Tibial artery (tissue), 4 donors: ENCODE results near the gene MRPL14.

Experiments used
- DNase-seq, 2 donors: peaks; one replicate each; pipeline ENCODE4 v3.0.0-alpha.2; 2019
- H3K27ac ChIP-seq, 2 donors: fragments of 200-600 bp; sonication (generic) in 1 of 2; 1 replicate in 1 of 2; 2 replicates in 1 of 2; pipeline ENCODE4 v1.5.1; 2018 to 2019; ENCODE audit warnings: mild to moderate bottlenecking in 1 of 2
- H3K27me3 ChIP-seq, 2 donors: fragments of 200-600 bp; sonication (generic) in 1 of 2; one replicate each; pipeline versions ENCODE4 v1.5.1 to v1.6.0; 2016 to 2019
- H3K36me3 ChIP-seq, 3 donors: fragments of 200-600 bp; sonication (generic) in 2 of 3; one replicate each; pipeline ENCODE4 v1.5.1; 2016 to 2019; ENCODE audit warnings: mild to moderate bottlenecking in 2 of 3
- H3K4me1 ChIP-seq, 4 donors: fragments of 200-600 bp; sonication (generic) in 2 of 4; 1 replicate in 3 of 4; 2 replicates in 1 of 4; pipeline ENCODE4 v1.5.1; 2016 to 2019
- H3K4me3 ChIP-seq, 2 donors: fragments of 200-600 bp; sonication (generic) in 1 of 2; 1 replicate in 1 of 2; 2 replicates in 1 of 2; pipeline ENCODE4 v1.5.1; 2018 to 2019; ENCODE audit warnings: mild to moderate bottlenecking in 2 of 2
- H3K9me3 ChIP-seq, 3 donors: fragments of 200-600 bp; sonication (generic) in 1 of 3; one replicate each; pipeline ENCODE4 v1.5.1; 2016 to 2019
- CTCF ChIP-seq, 2 experiments: fragments of 200-600 bp in 1 of 2; fragments of 450-650 bp in 1 of 2; IDR thresholded peaks; one replicate each; pipeline ENCODE4 v1.5.1; 2017 to 2019; ENCODE audit warnings: antibody characterized with exemption in 2 of 2, mild to moderate bottlenecking in 1 of 2, moderate library complexity in 1 of 2
- intact Hi-C: fragments of 100-400 bp; cut with DNase I; formaldehyde crosslinking; loops from one replicate; pipeline ENCODE4 v1.15.0; 2023; ENCODE audit warnings: low total_unique reads

MRPL14 gene

GRCh38 chr6:44086931-44087574, 40.2 kb downstream of the MRPL14 start:
- intact Hi-C loops = no loop called here
- TF ChIP-seq CTCF (IDR thresholded peaks at IDR 0.05) = no peak
- peaks cover 0 to 6% (median 0%) of the 10 kb centered on the region in 4 donors for H3K4me1 ChIP-seq
- no peaks in the 10 kb centered on the region for H3K27me3 ChIP-seq
- no peaks in the 10 kb centered on the region for H3K9me3 ChIP-seq
- no peak for DNase-seq
- H3K36me3 ChIP-seq = peaks cover 0 to 10% (median 0%) of the 10 kb centered on the region in 3 donors
- H3K27ac ChIP-seq = no peak overlapping the region
- H3K4me3 ChIP-seq = no peak overlapping the region

- Histone ChIP-seq H3K36me3 (peaks cover 0 to 10% (median 0%) of the 10 kb centered on the region in 3 donors), H3K4me3 (no peak overlapping the region), H3K27ac (no peak overlapping the region), H3K27me3 (no peaks in the 10 kb centered on the region), H3K9me3 (no peaks in the 10 kb centered on the region), H3K4me1 (peaks cover 0 to 6% (median 0%) of the 10 kb centered on the region in 4 donors)
- no peak for DNase-seq
- intact Hi-C loops = no loop called here
- no peak for TF ChIP-seq CTCF (IDR thresholded peaks at IDR 0.05)
These were observed 42.0 kb downstream of the MRPL14 start for GRCh38 chr6:44085219-44085618.

DNA sequence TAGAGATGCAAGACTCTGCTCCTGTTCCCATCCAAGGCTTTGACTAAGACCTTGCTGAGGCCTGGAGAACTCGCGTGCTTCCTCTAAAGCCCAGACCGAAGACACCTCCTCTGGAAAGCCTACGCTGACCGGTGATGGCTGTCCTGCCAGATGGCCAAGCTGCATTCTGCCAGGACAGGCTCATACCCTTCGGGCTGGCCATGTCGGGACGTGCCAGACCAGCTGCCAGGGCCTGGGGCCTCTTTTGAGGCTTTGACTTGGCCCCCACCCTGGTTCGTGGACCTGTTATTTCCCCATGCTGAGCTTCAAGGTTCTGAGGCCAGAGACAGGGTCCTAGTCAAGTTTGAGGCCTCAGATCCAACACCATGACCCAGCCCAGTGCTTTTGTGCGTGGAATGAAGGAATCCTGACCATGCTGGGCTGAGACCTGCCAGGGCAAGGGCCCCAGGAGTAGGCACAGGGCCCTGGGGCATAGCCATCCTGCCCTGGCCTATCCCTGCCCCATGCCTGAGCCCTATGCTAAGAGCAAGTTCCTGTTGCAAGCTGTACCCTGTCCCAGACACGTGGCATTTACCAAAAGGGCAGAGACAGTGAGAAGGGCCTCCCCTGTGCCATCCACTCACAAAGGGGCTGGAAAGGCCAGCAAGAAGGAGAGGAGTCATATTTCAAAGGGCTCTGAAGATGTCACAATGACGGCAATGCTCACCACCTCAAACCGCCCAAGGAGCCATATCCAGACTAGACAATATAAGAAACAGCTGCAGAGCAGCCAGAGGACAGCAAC, 42.8 kb downstream of the MRPL14 start:
- no peaks in the 10 kb centered on the region for H3K9me3 ChIP-seq
- no peak for DNase-seq
- H3K27ac ChIP-seq = no peak overlapping the region
- H3K4me3 ChIP-seq = no peak overlapping the region
- H3K27me3 ChIP-seq = no peaks in the 10 kb centered on the region
- intact Hi-C loops = no loop called here
- H3K4me1 ChIP-seq = peaks cover 0 to 6% (median 0%) of the 10 kb centered on the region in 4 donors
- peaks cover 0 to 8% (median 0%) of the 10 kb centered on the region in 3 donors for H3K36me3 ChIP-seq
- TF ChIP-seq CTCF (IDR thresholded peaks at IDR 0.05) = no peak

DNA sequence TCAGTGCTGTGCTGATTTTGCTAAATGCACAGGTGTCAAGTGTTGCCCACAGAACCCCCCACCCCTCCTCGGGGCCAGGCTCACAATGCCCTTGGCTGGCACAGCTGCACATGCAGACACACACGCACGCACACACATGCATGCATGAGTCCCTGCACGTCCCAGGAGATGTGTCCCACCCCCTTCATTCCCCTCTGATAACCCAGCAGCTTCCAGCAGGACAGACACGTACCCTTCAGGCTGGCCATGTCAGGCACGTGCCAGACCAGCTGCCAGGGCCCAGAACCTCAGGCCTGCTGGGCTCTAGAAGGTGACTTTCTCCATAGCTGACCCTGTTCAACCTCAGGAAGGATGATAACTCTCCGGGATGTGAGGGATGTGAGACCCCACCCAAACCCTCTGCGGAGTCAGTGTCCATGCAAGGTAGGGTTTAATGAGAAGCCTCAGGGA, 44.4 kb downstream of the MRPL14 start:
- no peak for TF ChIP-seq CTCF (IDR thresholded peaks at IDR 0.05)
- no peak for DNase-seq
- H3K27ac ChIP-seq = no peak overlapping the region
- H3K36me3 ChIP-seq = no peaks in the 10 kb centered on the region
- no peaks in the 10 kb centered on the region for H3K9me3 ChIP-seq
- H3K4me3 ChIP-seq = no peak overlapping the region
- intact Hi-C loops = no loop called here
- peaks cover 0 to 6% (median 0%) of the 10 kb centered on the region in 4 donors for H3K4me1 ChIP-seq
- no peaks in the 10 kb centered on the region for H3K27me3 ChIP-seq

- Histone ChIP-seq H3K4me3 (no peak overlapping the region), H3K9me3 (no peaks in the 10 kb centered on the region), H3K36me3 (no peaks in the 10 kb centered on the region), H3K4me1 (peaks cover 0 to 7% (median 3%) of the 10 kb centered on the region in 4 donors), H3K27ac (no peak overlapping the region), H3K27me3 (peaks cover 0 to 4% of the 10 kb centered on the region in 2 donors)
- DNase-seq = no peak
- intact Hi-C loops = no loop called here
- TF ChIP-seq CTCF (IDR thresholded peaks at IDR 0.05) = no peak
These were observed 45.5 kb downstream of the MRPL14 start for GRCh38 chr6:44081753-44082152.
